ENCODE results near the gene IL15RA.
"Not testable (repeated sequence)": the region's sequence is repeated elsewhere in the genome, so short reads cannot be mapped to it uniquely, and the experiment has no call there.

IL15RA gene

DNA sequence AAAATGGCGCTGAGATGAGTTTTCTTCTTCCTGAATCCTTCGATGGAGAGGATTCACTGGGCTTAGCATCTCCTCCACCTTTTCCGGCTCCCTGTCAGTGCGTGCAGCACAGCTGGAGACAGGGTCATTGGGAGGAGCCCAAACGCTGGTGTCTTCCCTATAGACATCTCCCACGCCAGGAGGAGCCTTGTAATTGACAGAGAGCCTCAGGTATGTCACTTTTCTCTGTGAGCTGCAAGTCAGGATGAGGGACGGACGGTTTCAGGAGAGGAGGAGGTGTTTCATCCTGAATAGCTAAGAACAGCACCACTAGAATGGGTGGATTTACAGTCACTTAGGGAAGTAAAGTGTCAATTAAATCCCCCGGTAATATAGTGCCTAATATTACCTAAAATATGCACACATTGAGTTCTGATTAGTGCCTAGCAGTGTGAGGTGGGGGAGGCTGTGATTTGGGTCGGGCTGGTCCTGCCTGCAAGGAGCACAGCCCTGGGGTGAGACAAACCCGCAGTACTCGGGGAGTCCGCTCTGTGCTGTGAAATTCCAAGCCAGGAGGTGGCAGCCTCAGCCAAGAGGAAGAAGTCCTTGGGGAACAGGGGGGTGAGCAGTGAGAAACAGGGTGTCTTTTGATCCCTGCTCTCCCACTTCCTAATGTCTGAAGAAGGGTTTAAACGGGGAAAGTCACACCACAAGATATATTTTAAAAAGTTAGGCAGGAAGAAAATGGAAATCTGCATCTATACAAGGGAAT lies 28.2 kb downstream of the IL15RA start:
- no peak for DNase-seq

DNA sequence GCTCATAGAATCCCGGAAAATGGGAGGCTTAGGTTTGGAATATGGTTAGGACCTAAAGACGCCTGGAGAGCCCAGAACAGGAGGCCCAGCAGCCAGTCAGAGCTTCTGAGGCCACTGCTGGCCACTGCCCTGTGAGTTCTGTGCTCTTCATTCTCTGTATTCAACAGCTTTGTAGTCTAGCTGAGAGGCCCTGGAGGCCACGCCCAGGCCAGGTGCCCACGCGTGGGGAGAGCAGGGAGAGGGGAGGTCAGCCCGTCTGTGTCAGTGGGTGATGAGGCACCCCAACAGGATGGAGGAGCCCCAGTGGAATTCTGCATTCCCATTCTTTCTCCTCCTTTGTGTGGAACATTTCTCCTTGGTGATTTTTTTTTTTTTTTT lies 29.1 kb downstream of the IL15RA start:
- no peak for DNase-seq

DNA sequence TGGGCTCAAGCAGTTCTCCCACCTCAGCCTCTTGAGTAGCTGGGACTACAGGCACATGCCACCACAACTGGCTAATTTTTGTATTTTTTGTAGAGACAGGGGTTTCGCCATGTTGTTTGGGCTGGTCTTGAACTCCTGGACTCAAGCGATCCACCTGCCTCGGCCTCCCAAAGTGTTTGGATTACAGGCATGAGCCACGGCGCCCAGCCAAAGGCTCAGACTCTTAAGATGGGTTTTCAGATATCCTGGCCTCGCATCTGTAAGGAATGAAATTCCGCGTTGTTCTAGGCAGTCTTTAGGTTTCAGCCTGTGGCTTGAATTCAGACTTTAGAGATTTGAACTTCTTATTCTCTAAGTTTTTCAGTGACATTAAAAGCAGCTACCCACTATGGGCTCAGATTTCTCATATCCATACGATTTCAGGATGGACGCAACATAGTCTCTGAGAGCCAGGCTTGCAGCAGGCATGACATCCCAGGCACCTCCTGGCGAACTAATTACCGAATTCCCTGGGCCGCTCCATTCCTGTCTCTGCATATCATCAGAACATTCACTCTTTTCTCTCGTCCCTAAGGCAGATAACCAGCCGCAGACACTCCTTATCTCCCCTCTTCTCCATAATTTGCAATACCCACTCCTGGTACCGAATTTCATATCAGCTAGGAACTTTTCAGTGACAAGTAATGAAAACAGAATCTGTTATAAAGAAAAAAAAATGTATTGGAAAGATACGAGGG lies 29.7 kb downstream of the IL15RA start:
- no peak for DNase-seq

DNA sequence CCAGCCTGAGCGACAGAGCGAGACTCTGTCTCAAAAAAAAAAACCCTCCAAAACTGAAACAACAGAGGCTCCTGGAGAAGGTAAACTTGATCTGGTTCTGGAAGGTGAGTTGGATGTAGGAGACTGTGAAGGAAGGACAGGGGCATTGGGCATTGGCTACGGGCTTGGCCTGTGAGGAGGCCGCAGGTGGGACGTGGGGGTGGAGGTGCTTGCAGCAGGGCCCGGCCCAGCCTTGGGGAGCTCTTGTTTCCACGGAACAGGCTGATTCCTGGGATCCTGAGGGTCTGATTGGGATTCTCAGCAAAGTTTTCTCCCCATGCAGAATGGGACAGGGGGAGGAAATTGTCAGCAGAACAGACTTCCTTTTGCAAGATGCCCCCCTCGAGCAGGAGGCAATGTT lies 30.6 kb downstream of the IL15RA start:
- DNase-seq: no peak

DNA sequence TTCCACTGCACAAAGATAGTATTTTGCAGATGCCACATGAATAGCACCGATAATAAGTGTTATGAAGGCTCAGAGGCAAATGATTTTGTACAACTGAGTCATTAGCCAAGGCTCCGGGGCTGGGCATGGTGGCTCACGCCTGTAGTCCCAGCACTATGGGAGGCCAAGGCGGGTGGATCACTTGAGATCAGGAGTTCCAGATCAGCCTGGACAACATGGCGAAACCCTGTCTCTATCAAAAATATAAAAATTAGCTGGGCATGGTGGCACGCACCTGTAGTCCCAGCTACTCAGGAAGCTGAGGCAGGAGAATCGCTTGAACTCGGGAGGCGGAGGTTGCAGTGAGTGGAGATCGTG lies 30.9 kb downstream of the IL15RA start:
- not testable (repeated sequence) for DNase-seq

DNA sequence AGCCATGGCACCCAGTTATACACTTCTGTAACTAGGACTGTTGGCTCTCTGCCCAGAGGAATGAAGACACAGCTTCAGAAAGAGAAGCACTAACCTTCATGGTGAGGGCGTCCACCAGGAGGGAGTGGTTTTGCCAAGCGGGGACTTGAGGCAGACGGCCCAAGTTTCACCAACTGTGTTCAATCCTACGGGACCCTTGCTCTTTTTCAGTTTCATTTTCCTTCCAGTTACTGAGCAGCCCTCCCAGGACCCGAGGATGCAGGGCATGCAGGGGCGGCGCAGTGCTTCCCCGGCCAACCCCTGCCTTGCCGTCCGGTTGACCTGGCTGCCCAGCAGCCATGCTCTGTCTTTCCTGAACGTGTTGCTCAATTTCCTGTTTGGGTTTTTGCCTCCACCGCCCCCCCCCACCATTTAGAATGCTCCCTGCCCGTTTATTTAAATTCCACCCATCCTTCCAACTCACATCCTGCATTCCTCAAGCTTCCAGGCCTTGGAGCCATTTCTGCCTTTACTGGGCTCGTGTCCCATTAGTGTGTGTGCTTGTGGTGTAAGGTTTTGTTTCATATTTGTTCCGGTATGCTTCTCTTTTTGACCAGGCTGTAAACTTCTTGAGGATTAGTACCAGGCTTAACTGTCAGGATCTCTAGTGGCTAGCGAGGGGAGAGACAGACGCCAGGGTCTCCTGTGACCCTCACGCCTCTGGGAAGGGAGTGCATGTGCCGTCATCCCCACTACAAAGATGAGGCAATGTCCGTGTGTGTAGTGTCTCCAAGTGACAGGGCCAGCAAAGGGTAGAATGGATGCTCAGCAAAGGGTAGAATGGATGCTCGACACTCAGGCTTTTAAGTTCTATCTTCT lies 31.6 kb downstream of the IL15RA start:
- DNase-seq: no peak

DNA sequence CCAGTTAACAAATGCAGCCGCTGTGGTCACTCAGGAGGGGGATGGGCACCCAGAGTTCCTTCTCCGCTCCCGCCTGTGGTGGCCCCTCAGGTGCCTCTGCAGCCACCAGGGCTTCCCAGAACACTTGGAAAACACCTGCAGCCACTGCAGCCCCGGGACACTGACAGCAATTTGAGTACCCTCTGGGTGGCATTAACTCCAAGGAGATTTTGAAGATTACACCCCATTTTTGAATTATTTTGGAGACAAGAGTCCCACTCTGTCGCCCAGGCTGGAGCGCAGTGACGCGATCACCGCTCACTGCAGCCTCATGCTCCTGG lies 32.2 kb downstream of the IL15RA start:
- DNase-seq: no peak

DNA sequence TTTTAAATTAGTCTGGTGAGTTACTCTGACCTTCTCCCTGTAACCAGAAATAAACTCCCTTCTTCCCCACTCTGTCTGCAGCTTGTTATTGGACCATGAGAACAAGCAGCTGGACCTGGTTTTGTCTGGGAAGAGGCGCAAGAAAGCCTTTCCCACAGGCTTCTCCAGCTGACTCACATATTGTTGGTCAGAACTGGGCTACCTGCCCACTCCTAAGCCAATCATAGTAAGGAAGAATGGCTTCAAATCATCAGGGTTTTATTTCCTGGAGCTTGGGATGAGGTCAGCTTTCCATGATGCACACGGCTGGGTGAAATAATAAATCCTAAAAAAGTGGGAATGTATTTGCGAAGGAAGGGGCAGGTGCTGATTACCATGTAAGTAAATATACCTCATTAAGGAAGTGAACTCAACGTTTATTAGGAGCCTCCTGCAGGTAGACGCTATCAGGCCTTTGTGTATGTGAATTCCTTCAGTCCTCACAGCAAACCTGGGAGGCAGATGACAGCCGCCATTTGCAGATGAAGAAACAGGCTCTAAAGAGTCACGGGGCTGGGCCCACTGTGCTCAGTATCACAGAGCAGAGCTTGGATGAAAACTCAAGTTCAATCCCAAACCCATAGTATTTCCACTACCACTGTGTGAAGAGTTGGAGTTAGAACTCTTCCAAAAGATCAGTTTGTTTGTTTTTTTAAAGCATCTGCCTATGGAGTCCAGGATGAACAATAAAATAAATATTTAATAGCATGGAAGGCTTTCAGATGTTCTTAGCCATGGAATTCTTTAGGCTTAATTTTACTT lies 32.8 kb downstream of the IL15RA start:
- no peak for DNase-seq

DNA sequence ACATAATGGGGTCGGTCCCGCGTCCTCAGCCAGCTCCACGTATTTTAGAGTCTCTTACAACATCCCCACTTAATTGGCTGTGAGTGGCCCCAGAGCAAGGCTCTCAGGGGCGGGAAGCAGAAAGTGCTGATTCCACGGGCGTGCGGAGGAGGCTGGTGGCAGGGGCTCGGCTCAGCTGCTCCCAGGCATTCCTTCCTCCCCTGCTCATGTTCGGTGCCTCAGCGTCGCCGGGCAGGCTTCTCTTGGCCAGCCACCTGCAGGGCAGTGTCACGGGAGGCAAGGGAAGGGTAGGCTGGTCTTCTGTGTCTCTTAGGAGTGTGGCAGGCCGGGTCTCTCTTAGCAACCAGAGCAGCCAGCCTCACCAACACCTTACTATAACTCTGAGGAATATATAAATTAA lies 33.8 kb downstream of the IL15RA start:
- DNase-seq: no peak

DNA sequence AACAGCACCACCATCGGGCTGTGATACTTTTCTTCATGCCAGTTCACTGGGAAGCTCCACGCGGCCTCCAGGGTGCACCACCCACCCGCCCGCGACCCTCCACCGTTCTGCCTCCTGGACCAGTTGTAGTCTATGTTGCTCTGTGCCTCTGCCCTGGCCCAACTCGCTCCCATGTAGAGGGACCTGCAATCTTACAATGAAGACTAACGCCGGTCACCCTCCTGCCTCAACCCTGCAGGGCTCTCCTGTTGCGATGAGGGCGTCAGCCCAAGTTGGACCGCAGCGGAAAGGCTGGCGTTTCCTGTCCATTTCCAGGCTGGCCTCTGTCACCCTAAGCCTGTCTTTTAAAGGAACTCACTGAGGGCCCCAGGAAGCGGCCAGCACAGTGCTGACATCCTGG lies 34.9 kb downstream of the IL15RA start:
- no peak for DNase-seq

DNA sequence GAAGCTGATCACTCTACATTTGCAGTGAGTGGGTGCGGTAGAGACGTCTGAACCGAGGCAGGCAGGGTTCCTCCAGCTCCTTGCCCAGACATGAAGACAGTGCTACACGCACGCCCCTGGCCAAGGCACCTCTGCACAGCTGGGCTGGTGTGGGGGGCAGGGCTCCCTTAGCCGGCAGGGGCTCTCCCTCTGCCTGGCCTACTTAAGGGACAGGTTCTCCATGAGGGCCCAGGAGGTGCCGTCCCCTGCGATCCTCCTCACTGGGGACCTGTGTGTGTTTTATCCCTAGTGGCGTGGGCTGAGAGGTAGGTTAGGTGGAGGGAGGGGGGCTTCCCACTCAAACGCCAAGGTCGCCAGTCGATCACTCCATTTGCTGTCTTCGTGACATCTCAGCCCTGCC lies 35.3 kb downstream of the IL15RA start:
- no peak for DNase-seq

DNA sequence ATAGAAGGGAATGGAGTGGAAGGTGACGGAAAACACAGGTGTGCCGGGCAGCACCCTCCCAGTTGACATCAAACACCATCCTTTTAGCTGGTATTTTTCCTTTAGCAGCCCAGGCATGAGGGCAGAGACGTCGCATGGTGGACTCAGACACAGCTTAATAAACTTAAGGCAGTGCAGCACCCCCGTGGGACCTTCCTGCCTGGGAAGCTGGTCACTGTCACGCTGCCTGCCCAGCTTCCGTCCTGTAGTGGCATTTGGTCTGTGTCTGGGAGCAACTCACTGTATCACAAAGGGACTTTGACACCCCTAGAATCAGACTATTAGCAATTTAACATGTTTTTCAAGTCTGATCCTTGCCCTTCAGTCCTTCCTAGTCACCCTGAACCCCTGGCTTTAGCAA lies 35.8 kb downstream of the IL15RA start:
- DNase-seq: no peak

DNA sequence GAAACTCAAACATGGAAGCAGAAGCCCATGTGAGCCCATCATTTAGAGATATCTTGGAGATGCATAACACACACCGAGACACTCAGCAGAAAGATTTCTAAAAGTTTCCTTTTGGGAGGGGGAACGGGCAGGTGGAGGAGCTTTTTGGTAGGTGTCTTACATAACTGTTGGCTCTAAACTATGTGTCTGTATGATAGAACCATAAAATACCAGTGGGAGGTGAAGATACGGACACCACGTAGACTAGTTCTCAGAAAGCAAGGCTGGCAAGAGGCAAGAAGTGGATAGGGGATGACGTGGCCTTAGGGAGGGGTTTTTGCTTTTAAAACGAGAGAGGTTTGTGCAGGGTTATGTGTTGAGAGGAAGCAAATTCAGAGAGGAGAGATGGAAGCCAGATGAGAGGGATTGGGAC lies 36.5 kb downstream of the IL15RA start:
- no peak for DNase-seq

DNA sequence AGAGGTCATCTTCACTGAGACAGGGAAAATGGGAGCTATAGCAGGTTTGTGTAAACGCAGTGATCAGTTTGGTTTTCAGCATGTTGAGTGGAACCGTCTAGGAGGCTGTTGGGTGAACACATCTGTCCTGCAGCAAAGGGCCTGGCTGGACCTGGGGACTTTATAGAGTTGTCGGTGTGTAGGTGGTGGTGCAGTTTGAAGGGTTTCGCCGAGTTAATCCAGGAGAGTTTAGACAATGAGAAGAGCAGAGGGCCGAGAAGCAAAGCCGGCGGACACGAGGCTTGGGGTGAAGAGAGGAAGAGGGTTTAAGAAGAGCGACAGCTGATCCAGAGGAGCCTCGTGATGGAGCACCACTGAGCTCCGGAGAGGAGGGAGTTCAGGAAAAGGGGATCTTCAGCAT lies 39.1 kb downstream of the IL15RA start:
- no peak for DNase-seq

DNA sequence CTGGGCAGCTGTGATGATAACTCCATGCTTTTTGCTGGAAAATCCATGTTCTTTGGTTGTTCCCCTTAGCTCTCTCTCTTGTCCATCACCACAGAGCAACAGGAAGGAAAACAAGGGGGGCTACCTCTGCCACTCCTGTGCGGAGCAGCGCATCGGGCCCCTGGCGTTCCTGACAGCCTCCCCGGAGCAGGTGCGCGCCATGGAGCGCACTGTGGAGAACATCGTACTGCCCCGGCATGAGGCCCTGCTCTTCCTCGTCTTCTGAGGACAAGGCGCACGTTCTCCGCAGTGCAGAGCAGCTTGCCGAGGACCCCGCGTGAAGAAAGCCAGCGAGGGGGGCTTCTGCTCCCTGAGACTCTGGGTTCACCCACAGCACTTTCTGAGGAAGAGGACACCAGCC lies 40.3 kb downstream of the IL15RA start:
- DNase-seq: no peak

DNA sequence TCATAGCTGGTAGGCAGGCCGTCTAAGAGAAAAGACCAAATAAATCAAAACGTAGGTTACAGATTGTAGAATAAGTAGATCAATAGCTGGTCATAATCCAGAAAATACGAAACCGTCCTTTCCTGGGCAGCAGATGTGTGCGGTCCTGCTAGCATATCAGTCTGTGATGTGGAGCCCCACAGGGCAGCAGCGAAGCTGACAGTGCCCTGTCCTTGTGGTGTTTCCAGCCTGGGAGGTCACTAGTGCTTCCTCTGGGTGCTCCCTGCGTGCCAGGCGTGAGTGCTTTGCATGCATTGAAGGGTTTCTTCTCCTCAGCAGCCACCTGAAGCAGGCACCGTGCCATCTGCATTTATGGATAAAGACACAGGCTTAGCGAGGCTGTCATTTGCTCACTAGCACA lies 41.7 kb downstream of the IL15RA start:
- no peak for DNase-seq

DNA sequence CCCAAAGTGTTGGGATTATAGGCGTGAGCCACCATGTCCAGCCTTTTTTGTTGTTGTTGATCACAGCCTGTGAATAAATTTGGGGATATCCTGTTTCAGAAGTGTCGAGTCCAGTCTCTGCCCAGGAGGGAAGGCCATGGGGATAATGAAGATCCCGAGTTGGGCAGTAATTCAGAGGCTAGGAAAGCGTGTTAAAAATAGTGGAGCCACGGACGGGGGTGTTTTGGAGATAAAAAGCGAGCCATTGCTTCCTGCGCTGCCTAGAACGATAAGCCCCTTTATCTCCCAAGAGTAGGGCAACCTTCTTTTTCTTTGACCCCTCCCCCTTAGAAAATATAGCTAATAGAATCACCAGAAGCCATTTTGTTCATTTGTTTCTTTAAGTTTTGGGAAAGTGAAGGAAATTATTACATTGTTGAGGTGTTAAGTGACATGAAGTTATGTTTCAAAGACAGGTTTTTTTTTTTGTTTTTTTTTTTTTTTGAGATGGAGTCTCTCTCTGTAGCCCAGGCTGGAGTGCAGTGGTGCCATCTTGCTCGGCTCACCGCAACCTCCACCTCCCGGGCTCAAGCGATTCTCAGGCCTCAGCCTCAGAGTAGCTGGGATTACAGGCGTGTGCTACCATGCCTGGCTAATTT lies 43.3 kb downstream of the IL15RA start:
- no peak for DNase-seq

DNA sequence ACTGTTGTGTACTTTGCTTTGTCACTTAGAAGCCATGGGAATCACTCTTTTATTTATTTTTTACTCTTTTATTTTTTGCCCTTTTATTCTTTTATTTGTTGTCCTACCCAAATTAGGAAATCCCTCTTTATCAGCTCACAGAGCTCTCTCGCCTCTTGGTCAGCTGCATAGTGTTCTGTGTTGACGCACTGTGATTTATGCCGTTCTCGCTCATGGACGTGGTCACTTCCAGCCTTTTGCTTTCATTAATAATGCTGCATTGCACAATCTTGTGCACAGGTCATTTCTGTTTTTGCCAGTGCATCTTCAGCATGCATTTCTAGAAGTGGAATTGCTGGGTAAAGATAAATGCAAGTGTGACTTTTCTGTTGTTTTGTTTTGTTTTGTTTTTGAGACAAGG lies 45.0 kb downstream of the IL15RA start:
- no peak for DNase-seq

DNA sequence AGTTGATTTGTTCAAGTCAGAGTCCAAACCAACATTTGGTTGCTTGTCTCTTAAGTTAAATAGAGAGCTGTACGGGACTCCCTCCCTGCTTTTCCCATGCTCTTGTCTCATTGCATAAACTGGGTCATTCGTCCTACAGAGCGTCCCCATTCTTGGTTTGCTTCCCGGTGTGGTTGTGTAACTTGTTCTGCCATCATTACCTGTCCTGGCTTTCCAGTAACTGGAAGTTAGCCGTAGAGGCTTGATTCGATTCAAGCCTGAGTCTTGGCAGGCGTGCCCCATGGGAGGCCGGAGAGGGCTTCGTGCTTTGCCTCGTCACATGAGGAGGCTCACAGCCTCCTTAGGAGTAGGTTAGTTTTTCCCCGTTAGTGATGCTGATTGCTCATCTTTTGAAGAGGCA lies 47.1 kb downstream of the IL15RA start:
- no peak for DNase-seq

DNA sequence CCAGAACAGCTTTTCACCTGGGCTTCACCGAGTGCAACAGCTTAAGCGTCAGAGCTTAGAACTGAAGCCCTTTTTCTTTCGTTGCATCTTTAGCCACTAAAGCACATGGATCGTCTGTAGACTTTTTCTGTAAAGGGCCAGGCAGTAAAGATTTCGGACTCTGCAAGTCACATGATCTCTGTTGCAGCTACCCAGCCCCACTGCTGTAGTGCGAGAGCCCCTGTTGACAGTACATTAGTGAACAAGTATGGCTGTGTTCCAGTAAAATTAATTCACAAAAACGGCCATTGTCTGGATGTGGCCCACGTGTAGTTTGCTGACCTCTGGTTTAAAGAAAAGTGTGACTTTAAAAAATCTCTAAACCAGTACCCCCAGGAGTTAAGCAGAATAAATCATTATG lies 47.9 kb downstream of the IL15RA start:
- no peak for DNase-seq

DNA sequence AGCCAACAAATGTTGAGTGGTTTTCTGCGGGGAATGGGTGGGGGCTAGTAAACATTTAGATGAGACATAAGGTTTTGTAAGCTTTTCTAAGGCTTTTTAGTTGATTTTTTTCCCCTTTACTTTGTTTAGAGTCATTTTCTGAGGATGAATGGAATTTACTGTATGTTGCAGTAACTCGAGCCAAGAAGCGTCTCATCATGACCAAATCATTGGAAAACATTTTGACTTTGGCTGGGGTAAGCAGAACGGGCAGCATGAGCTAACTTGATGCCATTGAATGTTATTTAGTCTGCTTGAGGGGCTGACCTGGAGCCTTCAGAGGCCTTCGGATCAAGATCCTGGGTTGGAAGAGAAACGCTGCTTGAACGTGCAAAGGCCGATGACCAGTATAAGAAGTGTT lies 50.0 kb downstream of the IL15RA start:
- no peak for DNase-seq

DNA sequence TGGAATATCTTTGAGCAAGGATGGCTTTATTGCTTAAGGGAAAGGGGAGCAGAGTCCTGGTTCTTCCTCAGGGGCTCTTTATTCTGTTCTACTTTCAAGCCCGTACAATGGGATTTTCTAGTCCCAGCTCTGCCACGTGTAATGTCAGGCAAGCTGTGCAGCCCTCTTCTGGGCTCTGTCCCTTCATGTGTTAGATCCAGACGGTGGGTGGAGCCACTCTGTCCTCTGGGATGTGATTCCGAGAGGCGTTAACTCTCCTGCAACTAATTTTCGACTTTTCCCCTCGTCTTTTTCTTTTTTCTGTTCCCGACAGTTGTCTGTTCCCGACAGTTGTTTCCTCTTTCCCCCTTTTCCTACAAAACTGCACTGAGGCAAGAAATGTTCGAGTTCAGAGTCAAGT lies 52.5 kb downstream of the IL15RA start:
- no peak for DNase-seq

DNA sequence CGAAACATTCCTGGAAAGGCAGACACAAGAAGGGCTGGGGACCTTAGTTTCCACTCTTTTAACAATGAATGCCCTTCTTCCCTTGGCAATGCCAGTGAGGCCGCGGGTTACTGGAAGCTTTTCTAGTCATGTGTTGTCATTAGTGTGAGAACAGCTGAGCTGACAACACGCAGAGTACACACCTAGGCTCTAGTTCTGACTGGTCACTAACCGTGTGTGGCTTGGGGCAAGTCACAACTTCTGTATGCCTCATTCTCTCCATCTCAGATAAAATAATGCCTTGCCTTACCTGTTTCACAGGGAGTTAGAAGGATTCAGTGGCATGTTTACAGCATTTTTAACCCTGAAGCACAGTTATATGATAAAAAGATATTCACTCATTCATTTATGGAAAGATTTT lies 55.6 kb downstream of the IL15RA start:
- no peak for DNase-seq

All from activated gamma-delta T cell (primary cell).